ENCODE results near the gene HEXA.

Gene HEXA

DNA sequence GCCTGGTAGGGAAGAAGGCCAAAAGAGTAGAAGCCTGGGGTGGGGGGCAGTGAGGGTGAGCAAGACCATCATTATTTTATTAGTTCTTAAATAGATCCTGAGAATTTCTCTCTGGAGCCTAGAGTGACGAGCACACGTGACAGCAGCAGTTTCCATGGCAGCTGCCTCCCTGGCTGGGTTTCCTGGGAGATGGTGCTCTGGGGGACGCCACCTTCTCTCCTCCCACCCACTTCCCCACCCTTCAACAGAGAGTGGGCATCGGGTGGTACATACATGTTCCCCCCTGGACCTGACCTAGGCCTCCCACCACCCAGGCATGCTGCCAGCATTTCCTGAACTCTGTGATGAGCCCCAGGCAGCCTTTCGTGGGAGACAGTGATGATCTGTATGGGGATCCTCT lies 68.8 kb downstream of the HEXA start:
- no peak overlapping the region for H3K4me3 Mint-ChIP-seq
- no peaks in the 10 kb centered on the region for H3K36me3 Mint-ChIP-seq (ENCODE audit: low read depth)
- H3K4me1 Mint-ChIP-seq = no peaks in the 10 kb centered on the region
- H3K27ac Mint-ChIP-seq = no peak overlapping the region
- H3K27me3 Mint-ChIP-seq (ENCODE audit: low read depth) = peaks cover 17% of the 10 kb centered on the region
- H3K9me3 Mint-ChIP-seq = no peaks in the 10 kb centered on the region
- TF ChIP-seq, protein P1, sequence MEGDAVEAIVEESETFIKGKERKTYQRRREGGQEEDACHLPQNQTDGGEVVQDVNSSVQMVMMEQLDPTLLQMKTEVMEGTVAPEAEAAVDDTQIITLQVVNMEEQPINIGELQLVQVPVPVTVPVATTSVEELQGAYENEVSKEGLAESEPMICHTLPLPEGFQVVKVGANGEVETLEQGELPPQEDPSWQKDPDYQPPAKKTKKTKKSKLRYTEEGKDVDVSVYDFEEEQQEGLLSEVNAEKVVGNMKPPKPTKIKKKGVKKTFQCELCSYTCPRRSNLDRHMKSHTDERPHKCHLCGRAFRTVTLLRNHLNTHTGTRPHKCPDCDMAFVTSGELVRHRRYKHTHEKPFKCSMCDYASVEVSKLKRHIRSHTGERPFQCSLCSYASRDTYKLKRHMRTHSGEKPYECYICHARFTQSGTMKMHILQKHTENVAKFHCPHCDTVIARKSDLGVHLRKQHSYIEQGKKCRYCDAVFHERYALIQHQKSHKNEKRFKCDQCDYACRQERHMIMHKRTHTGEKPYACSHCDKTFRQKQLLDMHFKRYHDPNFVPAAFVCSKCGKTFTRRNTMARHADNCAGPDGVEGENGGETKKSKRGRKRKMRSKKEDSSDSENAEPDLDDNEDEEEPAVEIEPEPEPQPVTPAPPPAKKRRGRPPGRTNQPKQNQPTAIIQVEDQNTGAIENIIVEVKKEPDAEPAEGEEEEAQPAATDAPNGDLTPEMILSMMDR (IDR thresholded peaks at IDR 0.05; ENCODE audit: unreplicated experiment in 3 of 3) = no peak

DNA sequence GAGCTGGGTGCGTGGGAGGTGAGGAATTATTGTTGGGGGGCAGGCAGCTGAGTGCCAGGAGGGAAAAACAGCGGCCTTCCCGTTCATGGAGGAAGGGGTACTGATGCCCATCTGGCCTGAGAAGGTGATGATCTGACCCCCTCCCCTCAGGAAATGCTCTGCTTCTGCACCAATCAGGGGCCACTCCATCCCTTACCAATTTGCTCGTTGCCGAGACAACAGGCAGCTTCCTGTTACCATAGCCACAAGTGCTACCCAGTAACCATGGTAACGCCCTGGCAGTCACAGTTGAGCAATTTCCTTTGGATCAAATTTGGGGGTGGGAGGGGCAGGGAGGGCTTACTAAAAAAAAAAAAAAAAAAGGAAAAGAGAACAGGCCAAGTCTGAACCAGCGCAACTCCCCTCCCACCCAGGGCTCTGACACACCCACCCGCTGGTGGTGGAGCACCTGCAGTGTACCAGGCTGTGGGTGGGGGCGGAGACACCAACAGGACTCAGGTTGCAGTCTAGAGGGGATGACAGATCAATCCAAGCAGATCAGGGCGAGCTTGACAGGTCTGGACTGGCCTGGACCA lies 69.5 kb downstream of the HEXA start:
- Mint-ChIP-seq H3K4me3 (no peak overlapping the region), H3K27ac (no peak overlapping the region), H3K9me3 (no peaks in the 10 kb centered on the region), H3K36me3 (ENCODE audit: low read depth) (no peaks in the 10 kb centered on the region), H3K27me3 (ENCODE audit: low read depth) (peaks cover 13% of the 10 kb centered on the region), H3K4me1 (no peaks in the 10 kb centered on the region)
- TF ChIP-seq, protein P1 (IDR thresholded peaks at IDR 0.05; ENCODE audit: unreplicated experiment in 3 of 3) = no peak

DNA sequence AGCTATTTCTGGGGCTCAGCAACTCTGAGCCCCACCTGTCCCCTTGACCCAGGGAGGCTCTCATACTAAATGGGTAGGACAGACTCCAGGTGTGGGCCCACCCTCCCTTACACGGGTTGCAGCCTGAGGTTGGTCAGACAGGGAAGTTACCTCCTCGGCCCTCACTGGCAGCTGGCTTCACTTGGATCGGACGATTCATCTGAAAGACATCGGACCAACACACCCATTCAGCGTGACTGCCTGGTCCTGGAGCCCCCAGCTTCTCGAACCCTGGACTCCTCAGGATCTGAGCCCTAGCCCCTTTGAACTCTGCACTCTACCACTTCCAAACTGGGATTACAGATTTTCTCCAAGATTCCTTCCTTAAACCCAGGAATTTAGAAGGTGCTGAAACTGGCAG lies 71.2 kb downstream of the HEXA start:
- Mint-ChIP-seq H3K9me3 (no peaks in the 10 kb centered on the region), H3K27me3 (ENCODE audit: low read depth) (peaks cover 13% of the 10 kb centered on the region), H3K36me3 (ENCODE audit: low read depth) (no peaks in the 10 kb centered on the region), H3K4me3 (no peak overlapping the region), H3K4me1 (no peaks in the 10 kb centered on the region), H3K27ac (no peak overlapping the region)
- TF ChIP-seq, protein P1 (IDR thresholded peaks at IDR 0.05; ENCODE audit: unreplicated experiment in 3 of 3) = no peak

DNA sequence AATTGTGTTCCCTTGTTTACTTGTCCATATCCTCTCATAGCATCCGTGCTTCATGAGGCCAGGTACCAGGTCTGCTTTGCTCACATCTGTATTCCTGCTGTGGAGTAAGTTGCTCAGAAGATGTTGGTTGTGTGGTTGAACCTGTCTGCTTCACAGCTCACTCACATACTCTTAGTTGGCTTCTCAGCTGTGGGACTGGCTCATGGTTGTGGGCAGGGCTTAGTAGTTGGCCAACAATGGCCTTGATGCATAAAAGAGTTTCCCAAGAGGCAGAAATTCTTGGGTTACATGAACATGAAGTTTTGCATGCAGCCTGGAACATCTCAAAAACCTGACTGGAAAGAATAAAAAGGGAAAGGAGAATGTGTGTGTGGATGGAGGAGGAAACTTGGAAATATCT lies 72.9 kb downstream of the HEXA start:
- no peaks in the 10 kb centered on the region for H3K36me3 Mint-ChIP-seq (ENCODE audit: low read depth)
- H3K4me3 Mint-ChIP-seq = no peak overlapping the region
- peaks cover 8% of the 10 kb centered on the region for H3K27me3 Mint-ChIP-seq (ENCODE audit: low read depth)
- H3K4me1 Mint-ChIP-seq = no peaks in the 10 kb centered on the region
- no peak overlapping the region for H3K27ac Mint-ChIP-seq
- H3K9me3 Mint-ChIP-seq = no peaks in the 10 kb centered on the region
- TF ChIP-seq, protein P1 (IDR thresholded peaks at IDR 0.05; ENCODE audit: unreplicated experiment in 3 of 3) = no peak

Data from nephron (organoid).